Adrenal gland (tissue), 5 donors: ENCODE measurements around the gene HEYL.

Experiments
- POLR2A ChIP-seq, 2 donors: fragments of 450-650 bp; IDR thresholded peaks; one replicate each; pipeline ENCODE4 v1.6.1; 2017; ENCODE audit warnings: antibody characterized with exemption in 2 of 2, mild to moderate bottlenecking in 2 of 2, moderate library complexity in 1 of 2
- TF ChIP-seq, protein P1 (sequence below), 6 experiments: fragments of 450-650 bp in 4 of 6; fragments of 200-600 bp in 2 of 6; sonication (generic) in 1 of 6; IDR thresholded peaks; 1 replicate in 5 of 6; 2 replicates in 1 of 6; pipeline versions ENCODE4 v1.5.1 to v1.8.0; 2016 to 2021; ENCODE audit warnings: antibody characterized with exemption in 6 of 6, mild to moderate bottlenecking in 2 of 6, moderate library complexity in 1 of 6
- donor health status: DM: no; HTN: no; CAD: no.

DNA sequence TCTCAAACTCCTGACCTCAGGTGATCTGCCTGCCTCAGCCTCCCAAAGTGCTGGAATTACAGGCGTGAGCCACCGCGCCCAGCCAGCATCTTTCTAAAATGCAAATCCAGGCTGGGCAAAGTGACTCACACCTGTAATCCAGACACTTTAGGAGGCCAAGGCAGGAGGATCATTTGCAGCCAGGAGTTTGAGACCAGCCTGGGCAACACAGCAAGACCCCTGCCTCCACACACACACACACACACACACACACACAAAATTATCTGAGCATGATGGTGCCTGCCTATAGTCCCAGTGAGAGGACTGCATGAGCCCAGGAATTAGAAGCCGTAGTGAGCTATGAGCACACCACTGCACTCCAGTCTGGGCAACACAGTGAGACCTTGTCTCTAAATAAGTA, 46.1 kb downstream of the HEYL start:
- TF ChIP-seq, protein P1, sequence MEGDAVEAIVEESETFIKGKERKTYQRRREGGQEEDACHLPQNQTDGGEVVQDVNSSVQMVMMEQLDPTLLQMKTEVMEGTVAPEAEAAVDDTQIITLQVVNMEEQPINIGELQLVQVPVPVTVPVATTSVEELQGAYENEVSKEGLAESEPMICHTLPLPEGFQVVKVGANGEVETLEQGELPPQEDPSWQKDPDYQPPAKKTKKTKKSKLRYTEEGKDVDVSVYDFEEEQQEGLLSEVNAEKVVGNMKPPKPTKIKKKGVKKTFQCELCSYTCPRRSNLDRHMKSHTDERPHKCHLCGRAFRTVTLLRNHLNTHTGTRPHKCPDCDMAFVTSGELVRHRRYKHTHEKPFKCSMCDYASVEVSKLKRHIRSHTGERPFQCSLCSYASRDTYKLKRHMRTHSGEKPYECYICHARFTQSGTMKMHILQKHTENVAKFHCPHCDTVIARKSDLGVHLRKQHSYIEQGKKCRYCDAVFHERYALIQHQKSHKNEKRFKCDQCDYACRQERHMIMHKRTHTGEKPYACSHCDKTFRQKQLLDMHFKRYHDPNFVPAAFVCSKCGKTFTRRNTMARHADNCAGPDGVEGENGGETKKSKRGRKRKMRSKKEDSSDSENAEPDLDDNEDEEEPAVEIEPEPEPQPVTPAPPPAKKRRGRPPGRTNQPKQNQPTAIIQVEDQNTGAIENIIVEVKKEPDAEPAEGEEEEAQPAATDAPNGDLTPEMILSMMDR (IDR thresholded peaks at IDR 0.05) = no peak
- TF ChIP-seq POLR2A (IDR thresholded peaks at IDR 0.05) = no peak
